ENCODE results near the gene SAMMSON.
A peak's percentile ranks its signal among the peaks of the same experiment; 100 is the strongest.

Gene SAMMSON

GRCh38 chr3:69999140-70000027 lies at the start of gene SAMMSON:
Gene SAMMSON, plus strand, starts transcription at chr3:69999733.
- DNase-seq, result no peak

GRCh38 chr3:69951616-69952015 lies 47.9 kb upstream of the SAMMSON start:
- DNase-seq, result no peak

- no peak for DNase-seq
These were observed 40.0 kb upstream of the SAMMSON start for GRCh38 chr3:69959581-69959980.

- DNase-seq, result no peak
These were observed 37.7 kb upstream of the SAMMSON start for GRCh38 chr3:69961706-69962439.

- DNase-seq, result no peak
These were observed 35.9 kb upstream of the SAMMSON start for GRCh38 chr3:69963643-69964042.

GRCh38 chr3:69967156-69967555 lies 32.4 kb upstream of the SAMMSON start:
- no peak for DNase-seq

GRCh38 chr3:69970827-69971226 lies 28.7 kb upstream of the SAMMSON start:
- no peak for DNase-seq

- no peak for DNase-seq
These were observed 26.9 kb upstream of the SAMMSON start for GRCh38 chr3:69972672-69973071.

GRCh38 chr3:69976021-69976420 lies 23.5 kb upstream of the SAMMSON start:
- DNase-seq, result no peak

GRCh38 chr3:69983546-69984265 lies 15.8 kb upstream of the SAMMSON start:
- peak; percentile 21 for DNase-seq

- DNase-seq, result no peak
These were observed 14.3 kb upstream of the SAMMSON start for GRCh38 chr3:69985266-69985665.

- DNase-seq, result no peak
These were observed 13.1 kb upstream of the SAMMSON start for GRCh38 chr3:69986419-69986818.

GRCh38 chr3:69987833-69988232 lies 11.7 kb upstream of the SAMMSON start:
- no peak for DNase-seq

- DNase-seq, result no peak
These were observed 5.8 kb upstream of the SAMMSON start for GRCh38 chr3:69993757-69994156.

- no peak for DNase-seq
These were observed 4.6 kb upstream of the SAMMSON start for GRCh38 chr3:69994919-69995318.

GRCh38 chr3:69997631-69998307 lies 1.8 kb upstream of the SAMMSON start:
- DNase-seq, result no peak

GRCh38 chr3:69998759-69999139 lies 784 bp upstream of the SAMMSON start:
- no peak for DNase-seq

- DNase-seq, result no peak
These were observed 486 bp downstream of the SAMMSON start for GRCh38 chr3:70000028-70000410.

GRCh38 chr3:70000563-70001081 lies 1.1 kb downstream of the SAMMSON start:
- no peak for DNase-seq

- no peak for DNase-seq
These were observed 3.6 kb downstream of the SAMMSON start for GRCh38 chr3:70003119-70003518.

GRCh38 chr3:70006089-70006488 lies 6.6 kb downstream of the SAMMSON start:
- DNase-seq, result no peak

- DNase-seq, result no peak
These were observed 10.8 kb downstream of the SAMMSON start for GRCh38 chr3:70010346-70010745.

- DNase-seq, result no peak
These were observed 12.0 kb downstream of the SAMMSON start for GRCh38 chr3:70011582-70011981.
